ENCODE data around the gene MSANTD1. TPM values are rescaled to one million over a fixed set of nuclear protein-coding genes. Genes with fewer than 3 reads are reported as not detected.

Gene MSANTD1
- total RNA-seq, 3 donors from 2014 or later (not counting 1 experiment from before 2014, with no cell fraction given): 0.54 to 2.2 (median 1.8) TPM

- intact Hi-C loops (cut with micrococcal nuclease): no loop called here
- H3K4me3 Mint-ChIP-seq: no peak overlapping the region
- TF ChIP-seq CTCF (IDR thresholded peaks at IDR 0.05): no peak
- 95% methylated on average over 6 of the region's 6 CpGs for WGBS (ENCODE audit: insufficient coverage)
- no peaks in the 10 kb centered on the region for H3K36me3 ChIP-seq (ENCODE audit: control insufficient read depth, insufficient read depth, low read length)
- H3K9me3 Mint-ChIP-seq: no peaks in the 10 kb centered on the region
- H3K4me1 Mint-ChIP-seq: no peaks in the 10 kb centered on the region
- no peak overlapping the region for H3K4me3 ChIP-seq (ENCODE audit: low read length)
- no peaks in the 10 kb centered on the region for H3K36me3 Mint-ChIP-seq
- no peak overlapping the region for H3K27ac ChIP-seq (ENCODE audit: low read length)
- H3K27ac Mint-ChIP-seq: no peak overlapping the region
- peaks cover 18 to 32% of the 10 kb centered on the region in 2 donors for H3K27me3 Mint-ChIP-seq (ENCODE audit: low read depth in 2 of 2)
- peaks cover 19% of the 10 kb centered on the region for H3K4me1 ChIP-seq (ENCODE audit: control insufficient read depth, insufficient read depth, low read length)
- peaks cover 8% of the 10 kb centered on the region for H3K27me3 ChIP-seq (ENCODE audit: control insufficient read depth, insufficient read depth, low read length)
- ATAC-seq (no peak), DNase-seq (no peak)
- no peaks in the 10 kb centered on the region for H3K9me3 ChIP-seq (ENCODE audit: control insufficient read depth, insufficient read depth, low read length)
Observed at GRCh38 chr4:3283483-3283882, 34.5 kb downstream of the MSANTD1 start.

DNA sequence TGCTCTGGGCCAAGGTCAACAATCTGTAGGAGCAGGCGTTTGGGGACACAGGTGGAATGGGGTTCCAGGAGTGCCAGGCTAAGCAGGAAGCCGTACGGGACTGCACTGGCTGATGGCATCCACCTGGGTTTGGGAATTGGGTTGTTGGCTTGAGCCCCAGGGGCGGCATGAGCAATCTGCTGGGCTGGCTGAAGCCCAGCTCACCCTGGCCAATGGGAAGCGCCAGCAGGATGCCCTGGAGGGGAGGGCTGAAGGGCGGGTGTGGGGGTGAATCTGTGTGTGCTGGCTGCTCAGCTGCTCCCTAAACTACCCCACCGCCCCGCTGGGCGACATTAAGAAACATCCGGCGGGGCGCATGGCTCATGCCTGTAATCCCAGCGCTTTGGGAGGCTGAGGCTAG lies 35.0 kb downstream of the MSANTD1 start:
- DNase-seq (no peak), ATAC-seq (no peak)
- peaks cover 19% of the 10 kb centered on the region for H3K4me1 ChIP-seq (ENCODE audit: control insufficient read depth, insufficient read depth, low read length)
- H3K27me3 Mint-ChIP-seq (ENCODE audit: low read depth in 2 of 2): peaks cover 17 to 27% of the 10 kb centered on the region in 2 donors
- intact Hi-C loops (cut with micrococcal nuclease): no loop called here
- H3K36me3 Mint-ChIP-seq: no peaks in the 10 kb centered on the region
- no peak for TF ChIP-seq CTCF (IDR thresholded peaks at IDR 0.05)
- no peaks in the 10 kb centered on the region for H3K9me3 Mint-ChIP-seq
- H3K9me3 ChIP-seq (ENCODE audit: control insufficient read depth, insufficient read depth, low read length): no peaks in the 10 kb centered on the region
- H3K27ac Mint-ChIP-seq: no peak overlapping the region
- H3K27ac ChIP-seq (ENCODE audit: low read length): no peak overlapping the region
- no peak overlapping the region for H3K4me3 Mint-ChIP-seq
- no peak overlapping the region for H3K4me3 ChIP-seq (ENCODE audit: low read length)
- 96% methylated on average over 13 of the region's 13 CpGs for WGBS (ENCODE audit: insufficient coverage)
- no peaks in the 10 kb centered on the region for H3K4me1 Mint-ChIP-seq
- H3K27me3 ChIP-seq (ENCODE audit: control insufficient read depth, insufficient read depth, low read length): peaks cover 8% of the 10 kb centered on the region
- H3K36me3 ChIP-seq (ENCODE audit: control insufficient read depth, insufficient read depth, low read length): no peaks in the 10 kb centered on the region

GRCh38 chr4:3284734-3285557 lies 36.0 kb downstream of the MSANTD1 start:
- WGBS (ENCODE audit: insufficient coverage): 91% methylated on average over 24 of the region's 24 CpGs
- peaks cover 16 to 23% of the 10 kb centered on the region in 2 donors for H3K27me3 Mint-ChIP-seq (ENCODE audit: low read depth in 2 of 2)
- ATAC-seq (no peak), DNase-seq (peak in 1 of 2 donors; percentile 3)
- H3K4me3 Mint-ChIP-seq: no peak overlapping the region
- H3K36me3 Mint-ChIP-seq: no peaks in the 10 kb centered on the region
- intact Hi-C loops (cut with micrococcal nuclease): no loop called here
- Histone ChIP-seq H3K36me3 (ENCODE audit: control insufficient read depth, insufficient read depth, low read length) (no peaks in the 10 kb centered on the region), H3K27ac (ENCODE audit: low read length) (no peak overlapping the region), H3K9me3 (ENCODE audit: control insufficient read depth, insufficient read depth, low read length) (no peaks in the 10 kb centered on the region), H3K27me3 (ENCODE audit: control insufficient read depth, insufficient read depth, low read length) (peaks cover 8% of the 10 kb centered on the region), H3K4me1 (ENCODE audit: control insufficient read depth, insufficient read depth, low read length) (peaks cover 19% of the 10 kb centered on the region), H3K4me3 (ENCODE audit: low read length) (no peak overlapping the region)
- no peaks in the 10 kb centered on the region for H3K4me1 Mint-ChIP-seq
- no peak overlapping the region for H3K27ac Mint-ChIP-seq
- H3K9me3 Mint-ChIP-seq: no peaks in the 10 kb centered on the region
- TF ChIP-seq CTCF (IDR thresholded peaks at IDR 0.05): no peak
